GM21619 (cell line): Measurements from ENCODE around the gene CD37.

Experiments
- ATAC-seq: cut with Tn5 transposase; IDR thresholded peaks from one replicate; pipeline ENCODE4 v1.9.1; 2021; ENCODE audit not compliant: unreplicated experiment

Gene CD37

GRCh38 chr19:49344505-49345423, 9.6 kb downstream of the CD37 start:
- ATAC-seq: no peak

- no peak for ATAC-seq
Measured at GRCh38 chr19:49347191-49347590, 12.0 kb downstream of the CD37 start.

DNA sequence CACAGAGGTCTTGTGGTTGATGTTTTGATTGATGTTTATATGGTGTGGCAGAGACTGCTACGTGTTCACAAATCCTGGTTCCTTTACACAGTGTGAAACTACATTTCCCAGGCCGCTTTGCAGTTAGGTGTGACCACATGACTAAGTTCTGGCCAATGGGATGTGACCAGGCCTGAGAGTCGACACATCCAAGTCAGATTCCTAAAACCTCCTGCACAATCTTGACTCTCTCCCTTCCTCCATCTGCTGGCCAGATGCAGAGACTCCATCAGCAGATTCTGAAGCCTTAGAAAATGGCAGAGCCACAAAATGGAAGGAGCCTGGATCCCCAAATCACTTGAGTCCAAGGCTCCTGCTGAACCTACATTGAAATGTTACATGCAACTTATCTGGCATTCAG, 12.6 kb downstream of the CD37 start:
- ATAC-seq: no peak

DNA sequence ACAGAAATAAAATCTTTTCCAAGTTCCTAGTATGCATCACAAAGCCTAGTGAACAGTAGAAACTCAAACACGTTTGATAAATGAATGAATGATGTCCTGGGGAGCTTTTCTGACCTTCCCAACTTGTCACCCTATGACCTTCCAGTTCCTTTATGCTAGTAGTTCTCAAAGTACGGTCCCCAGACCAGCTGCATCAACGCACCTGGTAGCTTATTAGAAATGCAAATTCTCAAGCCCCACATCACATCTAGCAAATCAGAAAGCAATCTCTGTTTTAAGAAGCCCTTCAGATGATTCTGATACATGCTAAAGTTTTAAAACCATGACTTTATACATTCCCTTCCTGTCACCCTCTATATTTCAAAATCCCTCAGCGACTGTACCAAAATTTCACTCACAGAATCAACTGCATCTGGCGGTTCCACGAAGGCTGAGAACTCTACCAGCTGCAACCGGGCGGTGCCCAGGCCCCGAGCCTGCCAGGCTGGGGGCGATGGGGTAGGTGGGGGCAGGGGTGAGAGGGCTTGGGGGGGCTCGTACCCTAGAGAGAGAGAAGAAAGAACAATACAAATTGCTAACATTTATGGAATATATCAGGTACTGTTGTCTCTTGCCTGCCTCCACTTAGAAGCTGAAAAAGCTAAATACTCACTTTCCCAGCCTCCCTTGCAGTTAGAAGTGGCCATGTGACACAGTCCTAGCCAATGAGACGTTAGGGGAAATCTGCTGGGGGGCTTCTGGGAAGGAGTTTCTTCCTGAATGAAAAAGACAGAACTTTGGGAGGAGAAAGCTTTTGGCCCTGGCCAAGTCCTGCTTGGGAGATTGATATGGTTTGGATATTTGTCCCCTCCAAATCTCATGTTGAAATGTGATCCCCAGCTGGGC, 13.3 kb downstream of the CD37 start:
- no peak for ATAC-seq

GRCh38 chr19:49349567-49349966, 14.4 kb downstream of the CD37 start:
- no peak for ATAC-seq

GRCh38 chr19:49355909-49356353, 20.7 kb downstream of the CD37 start:
- no peak for ATAC-seq

DNA sequence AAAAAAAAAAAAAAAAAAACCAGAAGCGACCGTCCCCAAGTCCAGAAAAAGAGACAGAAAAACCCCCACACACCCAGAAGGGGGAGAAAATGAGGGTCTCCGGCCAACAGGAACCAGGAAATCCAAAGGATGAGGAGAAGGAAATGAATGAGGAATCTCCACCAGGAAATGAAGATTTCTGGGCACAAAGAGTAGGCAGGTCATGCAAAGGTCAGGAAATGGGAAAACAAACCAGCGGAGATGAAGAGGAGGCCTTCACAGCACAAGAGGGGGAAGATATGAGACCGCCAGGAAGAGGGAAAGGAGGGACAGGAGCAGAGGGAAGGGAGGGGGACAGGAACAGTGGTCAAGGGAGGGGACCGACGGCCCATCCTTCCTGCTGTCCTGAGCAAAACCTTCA, 21.2 kb downstream of the CD37 start:
- ATAC-seq: no peak

GRCh38 chr19:49357186-49357585, 22.0 kb downstream of the CD37 start:
- ATAC-seq: no peak

DNA sequence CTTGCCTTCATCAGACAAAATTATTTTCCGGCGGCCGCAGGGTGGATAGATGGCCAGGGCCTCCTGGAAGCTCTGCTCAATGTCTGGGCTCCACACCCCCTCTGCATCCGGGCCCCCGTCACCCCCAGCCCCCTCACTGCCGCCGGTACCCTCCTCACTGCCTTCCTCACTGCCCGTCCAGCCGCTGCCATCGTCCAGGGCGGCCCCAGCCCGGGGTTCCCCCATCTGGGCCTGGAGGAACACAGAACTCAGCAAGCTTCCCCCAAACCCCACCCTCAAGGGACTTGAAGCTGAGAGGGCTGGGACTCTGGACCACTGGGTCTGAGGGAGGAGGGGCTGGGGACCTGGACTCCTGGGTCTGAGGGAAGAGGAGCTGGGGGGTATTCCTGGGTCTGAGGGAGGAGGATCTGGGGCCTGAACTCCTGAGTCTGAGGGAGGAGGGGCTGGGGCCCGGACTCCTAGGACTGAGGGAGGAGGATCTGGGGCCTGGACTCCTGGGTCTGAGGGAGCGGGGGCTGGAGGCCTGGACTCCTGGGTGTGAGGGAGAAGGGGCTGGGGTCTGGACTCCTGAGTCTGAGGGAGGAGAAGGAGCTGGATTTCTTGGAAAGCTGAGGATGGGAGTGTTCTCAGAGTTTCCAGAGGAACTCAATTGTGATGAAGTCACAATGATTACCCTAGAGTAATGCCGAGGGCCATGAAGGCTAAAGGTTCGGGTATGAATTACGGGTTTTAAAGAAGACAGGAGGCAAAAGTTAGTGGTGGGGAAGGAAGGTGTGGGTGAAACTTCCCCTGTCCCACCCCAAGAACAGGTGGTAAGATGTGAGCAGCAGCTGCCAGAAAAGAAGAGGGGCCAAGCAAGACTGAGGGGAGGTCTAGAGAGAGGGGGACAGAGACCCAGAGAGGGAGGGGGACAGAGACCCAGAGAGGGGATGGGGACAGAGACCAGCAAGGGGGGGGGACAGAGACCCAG, 24.9 kb downstream of the CD37 start:
- ATAC-seq: no peak

DNA sequence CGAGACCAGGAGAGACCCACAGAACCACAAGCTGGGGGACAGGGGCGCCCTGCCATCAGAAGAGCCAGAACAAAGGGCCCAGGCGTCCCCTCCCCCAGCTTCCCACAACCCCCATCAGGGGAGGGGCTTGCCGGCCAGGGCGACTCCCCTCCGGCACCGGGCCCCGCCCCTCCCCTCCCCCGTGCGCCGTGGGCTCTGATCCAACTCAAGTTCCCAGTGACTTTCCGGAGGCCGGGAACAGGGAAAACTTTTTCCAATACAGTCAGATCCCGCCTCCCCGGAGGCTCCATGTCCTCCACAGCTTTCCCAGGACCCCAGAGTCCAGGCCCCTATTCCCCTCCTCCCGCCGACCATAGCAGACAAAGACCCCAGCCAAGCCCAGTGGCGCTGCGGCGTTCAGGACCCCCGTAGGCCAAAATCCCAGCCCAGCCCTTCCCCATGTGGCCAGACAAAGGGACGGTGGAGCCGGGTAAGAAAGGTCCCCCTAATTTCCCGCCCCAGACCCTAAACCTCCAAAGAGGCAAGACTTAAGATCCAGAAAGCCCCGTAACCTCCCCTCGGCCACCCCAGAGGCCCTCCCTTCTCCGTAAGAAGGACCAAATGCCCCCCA, 26.3 kb downstream of the CD37 start:
- no peak for ATAC-seq

GRCh38 chr19:49362048-49362928, 27.1 kb downstream of the CD37 start, which contains the start of gene TEAD2:
Gene TEAD2 (minus strand): TSS chr19:49362416. CDS start chr19:49360075, 2,341 bp downstream.
- ATAC-seq: no peak

GRCh38 chr19:49362929-49363267, 27.7 kb downstream of the CD37 start:
- no peak for ATAC-seq

DNA sequence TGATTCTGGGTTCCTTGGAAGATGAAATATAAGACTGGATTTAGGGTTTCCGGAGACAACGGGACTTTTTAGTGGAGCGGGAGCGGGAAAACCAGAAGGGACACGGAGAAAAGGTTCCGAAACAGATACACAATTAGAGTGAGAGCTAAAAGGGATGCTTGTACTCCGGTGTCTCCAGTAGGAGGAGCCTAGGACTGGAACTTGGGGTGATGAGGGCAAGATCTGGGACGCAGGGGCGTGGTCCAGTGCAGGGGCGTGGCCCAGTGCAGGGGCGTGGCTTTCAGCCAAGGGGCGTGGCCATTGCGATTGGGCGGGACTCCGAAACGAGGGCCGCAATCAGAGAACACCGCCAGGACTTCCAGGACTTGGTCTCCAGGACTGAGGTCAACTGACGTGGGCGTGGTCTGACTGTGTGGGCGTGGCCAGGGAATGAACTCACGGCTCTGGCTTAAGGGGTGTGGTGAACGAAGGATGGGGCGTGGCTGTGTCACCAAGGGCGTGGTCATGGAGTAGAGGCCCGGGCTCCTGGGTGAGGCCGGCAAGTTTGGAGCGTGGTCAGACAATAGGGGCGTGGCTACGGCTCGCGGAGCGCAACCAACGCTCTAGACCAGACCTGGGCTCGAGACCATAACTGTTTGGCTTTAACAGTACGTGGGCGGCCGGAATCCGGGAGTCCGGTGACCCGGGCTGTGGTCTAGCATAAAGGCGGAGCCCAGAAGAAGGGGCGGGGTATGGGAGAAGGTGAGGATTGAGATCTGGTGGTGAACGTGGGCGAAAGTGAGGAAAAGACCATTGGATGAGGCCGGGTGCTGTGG, 28.3 kb downstream of the CD37 start, which contains the start of gene DKKL1:
Gene DKKL1 (plus strand): TSS at position 610 of the 815 bp plus-strand sequence. CDS start 122 bp downstream, at position 732.
- peak; percentile 58 for ATAC-seq

- ATAC-seq: no peak
Measured at GRCh38 chr19:49364083-49364737, 29.0 kb downstream of the CD37 start.

DNA sequence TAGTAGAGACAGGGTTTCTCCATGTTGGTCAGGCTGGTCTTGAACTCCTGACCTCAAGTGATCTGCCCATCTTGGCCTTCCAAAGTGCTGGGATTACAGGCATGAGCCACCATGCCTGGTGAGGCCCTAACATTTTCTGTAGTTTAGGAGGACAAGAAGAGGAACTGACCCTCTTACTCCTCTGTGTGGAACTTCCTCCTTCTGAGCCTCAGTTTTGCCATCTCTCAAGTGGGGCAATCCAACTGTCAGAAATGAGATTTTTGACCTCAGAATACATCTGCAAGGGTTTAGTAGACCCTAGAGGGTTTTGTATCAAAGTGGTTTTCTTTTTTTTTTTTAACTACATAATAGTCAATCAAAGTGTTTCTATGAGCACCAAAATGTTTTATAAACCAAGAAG, 30.9 kb downstream of the CD37 start:
- no peak for ATAC-seq

DNA sequence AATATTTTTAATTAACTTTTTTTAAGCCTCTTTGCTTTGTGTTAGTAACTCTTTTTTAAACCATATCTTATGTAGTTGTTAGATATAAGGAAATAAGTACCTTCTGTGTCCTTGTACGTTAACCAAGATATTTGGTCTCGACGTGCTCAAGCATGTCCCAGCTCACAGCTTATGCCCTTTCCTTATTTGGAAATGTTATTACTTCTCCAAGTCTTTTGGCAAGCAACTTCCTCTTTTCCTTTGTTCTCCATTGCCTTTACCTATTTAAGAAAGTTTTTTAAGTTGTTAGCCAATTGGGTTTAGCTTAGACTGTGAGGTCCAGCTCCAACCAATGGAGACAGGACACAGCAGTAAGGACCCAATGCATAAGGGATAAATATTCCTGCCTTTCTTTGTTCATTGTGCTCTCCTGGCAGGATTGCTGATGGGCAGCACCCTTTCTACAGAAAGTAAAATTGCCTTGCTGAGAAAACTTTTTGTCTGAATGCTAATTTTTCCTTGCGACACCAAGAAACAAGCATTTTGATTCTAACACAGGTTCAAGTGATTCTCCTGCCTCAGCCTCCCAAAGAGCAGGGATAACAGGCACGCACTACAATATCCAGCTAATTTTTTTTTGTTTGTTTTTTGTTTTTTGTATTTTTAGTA, 33.6 kb downstream of the CD37 start:
- no peak for ATAC-seq

DNA sequence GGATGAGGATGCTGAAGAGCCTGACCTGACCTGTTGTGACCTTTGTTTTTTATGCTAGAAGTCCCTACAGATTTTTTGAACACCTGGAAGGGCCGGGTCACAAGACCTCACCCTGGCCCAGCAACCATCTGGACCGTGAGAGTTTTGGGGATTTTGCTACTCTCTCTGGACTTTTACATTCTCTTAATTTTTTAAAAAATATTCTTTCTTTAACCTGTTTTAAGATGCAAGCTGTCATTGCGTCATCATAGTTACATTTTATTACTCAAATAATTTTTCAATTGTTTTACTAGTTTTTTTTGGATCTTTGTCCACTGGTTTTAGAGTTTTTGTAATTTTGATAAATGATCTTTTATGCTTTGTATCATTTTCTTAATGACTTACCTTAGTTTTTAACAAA, 36.0 kb downstream of the CD37 start:
- no peak for ATAC-seq
